WTC11 (cell line): Measurements from ENCODE around the gene CARMIL1. TPM values are rescaled to one million over a fixed set of nuclear protein-coding genes. Genes with fewer than 3 reads are reported as not detected.

Experiments
- ATAC-seq: fragments of 200-7000 bp; cut with Tn5 transposase; 2 replicates; pipeline ENCODE4 v1.10.0; 2021; ENCODE audit warnings: mild to moderate bottlenecking, moderate library complexity
- CTCF ChIA-PET: fragments of 300-600 bp; sonication (Branson Sonifier 250); formaldehyde crosslinking; loops from one replicate; lab custom pipeline; 2021; ENCODE audit warnings: antibody characterized with exemption; lab: Charles Lee
- POLR2A ChIA-PET: fragments of 350-600 bp; sonication (Branson Sonifier 250); formaldehyde crosslinking; loops from one replicate; lab custom pipeline; 2021; ENCODE audit warnings: antibody characterized with exemption; lab: Charles Lee
- DNase-seq: peaks from one replicate; pipeline ENCODE4 v3.0.0; 2021; ENCODE audit warnings: low spot score
- H3K27ac Mint-ChIP-seq: 2 replicates; pipeline ENCODE4 v1.8.0; 2021; ENCODE audit warnings: mixed read lengths
- H3K27me3 Mint-ChIP-seq: 2 replicates; pipeline ENCODE4 v1.8.0; 2021; ENCODE audit warnings: low read depth, mild to moderate bottlenecking, moderate library complexity, mixed read lengths
- H3K36me3 Mint-ChIP-seq: 2 replicates; pipeline ENCODE4 v1.8.0; 2021; ENCODE audit warnings: mixed read lengths
- H3K4me1 Mint-ChIP-seq: 2 replicates; pipeline ENCODE4 v1.8.0; 2022; ENCODE audit warnings: mixed read lengths
- H3K4me3 Mint-ChIP-seq: 2 replicates; pipeline ENCODE4 v1.8.0; 2021; ENCODE audit warnings: mild to moderate bottlenecking, moderate library complexity, mixed read lengths
- H3K9me3 Mint-ChIP-seq: 2 replicates; pipeline ENCODE4 v1.8.0; 2021; ENCODE audit warnings: mixed read lengths
- ESRRA ChIP-seq: sonication (generic); formaldehyde crosslinking; IDR thresholded peaks from 2 replicates; pipeline ENCODE4 v1.8.1; 2022; ENCODE audit warnings: mild to moderate bottlenecking, missing genetic modification reagents, borderline replicate concordance
- FOXJ3 ChIP-seq: sonication (generic); formaldehyde crosslinking; IDR thresholded peaks from 2 replicates; pipeline ENCODE4 v1.9.0; 2021; ENCODE audit warnings: missing genetic modification reagents, mild to moderate bottlenecking, borderline replicate concordance
- FOXK1 ChIP-seq: sonication (generic); formaldehyde crosslinking; IDR thresholded peaks from 2 replicates; pipeline ENCODE4 v1.8.0; 2022; ENCODE audit warnings: mild to moderate bottlenecking, moderate library complexity, missing genetic modification reagents
- JUN ChIP-seq: sonication (generic); formaldehyde crosslinking; IDR thresholded peaks from 2 replicates; pipeline ENCODE4 v1.8.0; 2023; ENCODE audit warnings: mild to moderate bottlenecking, missing genetic modification reagents
- NFATC4 ChIP-seq: fragments of 250-450 bp; sonication (Bioruptor Pico); IDR thresholded peaks from 2 replicates; pipeline ENCODE4 v1.9.0; 2021; ENCODE audit warnings: mild to moderate bottlenecking
- SP1 ChIP-seq: sonication (generic); formaldehyde crosslinking; conservative IDR thresholded peaks from 2 replicates; pipeline ENCODE4 v1.8.1; 2022; ENCODE audit warnings: missing genetic modification reagents
- TEAD4 ChIP-seq: sonication (generic); formaldehyde crosslinking; IDR thresholded peaks from 2 replicates; pipeline ENCODE4 v1.8.0; 2022; ENCODE audit warnings: mild to moderate bottlenecking, missing genetic modification reagents
- TP53 ChIP-seq: sonication (generic); formaldehyde crosslinking; IDR thresholded peaks from 2 replicates; pipeline ENCODE4 v1.8.1; 2023; ENCODE audit warnings: mild to moderate bottlenecking, missing genetic modification reagents
- ZNF121 ChIP-seq: sonication (generic); formaldehyde crosslinking; IDR thresholded peaks from 2 replicates; pipeline ENCODE4 v1.8.0; 2023; ENCODE audit warnings: missing genetic modification reagents
- ZNF138 ChIP-seq: sonication (generic); formaldehyde crosslinking; conservative IDR thresholded peaks from 2 replicates; pipeline ENCODE4 v1.8.1; 2022; ENCODE audit warnings: mild to moderate bottlenecking, moderate library complexity, missing genetic modification reagents
- ZNF232 ChIP-seq: sonication (generic); formaldehyde crosslinking; IDR thresholded peaks from 2 replicates; pipeline ENCODE4 v1.8.0; 2022; ENCODE audit warnings: mild to moderate bottlenecking, missing genetic modification reagents
- ZNF263 ChIP-seq: sonication (generic); formaldehyde crosslinking; IDR thresholded peaks from 2 replicates; pipeline ENCODE4 v1.8.1; 2022; ENCODE audit warnings: low read depth, mild to moderate bottlenecking, moderate library complexity, missing genetic modification reagents
- total RNA-seq: library from RNA; stranded (reverse); gene quantifications from 3 replicates; pipeline ENCODE4 v1.2.3, GENCODE V29; 2021
- TF ChIP-seq, protein P1 (sequence below): sonication (generic); formaldehyde crosslinking; conservative IDR thresholded peaks from 2 replicates; pipeline ENCODE4 v1.8.1; 2023; ENCODE audit warnings: mild to moderate bottlenecking, low read depth, missing genetic modification reagents, moderate library complexity
- TF ChIP-seq, protein P2 (sequence below): sonication (generic); formaldehyde crosslinking; IDR thresholded peaks from 2 replicates; pipeline ENCODE4 v1.8.0; 2023; ENCODE audit warnings: missing genetic modification reagents, mild to moderate bottlenecking, borderline replicate concordance
- TF ChIP-seq, protein P3 (sequence below): sonication (generic); formaldehyde crosslinking; IDR thresholded peaks from 2 replicates; pipeline ENCODE4 v1.8.1; 2023; ENCODE audit warnings: mild to moderate bottlenecking, missing genetic modification reagents, moderate library complexity
- TF ChIP-seq, protein P4 (sequence below): sonication (generic); formaldehyde crosslinking; IDR thresholded peaks from 2 replicates; pipeline ENCODE4 v1.8.1; 2022; ENCODE audit warnings: mild to moderate bottlenecking, missing genetic modification reagents, moderate library complexity, borderline replicate concordance

CARMIL1 gene
- total RNA-seq, 1 experiment from 2014 or later: 36.2 TPM

DNA sequence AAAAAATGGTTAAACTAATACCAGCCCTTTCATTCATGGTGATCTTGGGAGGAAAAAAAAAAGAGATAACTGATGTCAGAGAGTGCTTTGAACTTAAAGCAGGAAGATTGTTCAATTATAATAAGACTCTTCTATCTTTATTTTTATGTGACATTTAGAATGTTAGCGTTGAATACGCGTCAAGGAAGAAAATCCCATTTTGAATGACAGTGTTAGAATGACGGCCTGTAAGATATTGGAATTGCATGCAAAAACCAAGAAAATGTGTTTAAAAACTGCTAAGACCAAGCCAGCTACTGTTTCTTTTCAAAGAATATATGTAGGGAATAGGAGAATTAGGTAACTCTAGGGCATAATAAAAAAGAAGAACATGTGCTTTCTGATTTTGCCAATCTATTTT lies 123.0 kb downstream of the CARMIL1 start:
- POLR2A ChIA-PET: no interaction called here
- H3K36me3 Mint-ChIP-seq: no peaks in the 10 kb centered on the region
- DNase-seq: no peak
- TF ChIP-seq FOXJ3 (CRISPR knock-in tag) (no peak), ESRRA (CRISPR knock-in tag) (no peak), JUN (CRISPR knock-in tag) (no peak), SP1 (CRISPR knock-in tag) (no peak), ZNF263 (no peak), ZNF232 (no peak)
- TF ChIP-seq, protein P1, sequence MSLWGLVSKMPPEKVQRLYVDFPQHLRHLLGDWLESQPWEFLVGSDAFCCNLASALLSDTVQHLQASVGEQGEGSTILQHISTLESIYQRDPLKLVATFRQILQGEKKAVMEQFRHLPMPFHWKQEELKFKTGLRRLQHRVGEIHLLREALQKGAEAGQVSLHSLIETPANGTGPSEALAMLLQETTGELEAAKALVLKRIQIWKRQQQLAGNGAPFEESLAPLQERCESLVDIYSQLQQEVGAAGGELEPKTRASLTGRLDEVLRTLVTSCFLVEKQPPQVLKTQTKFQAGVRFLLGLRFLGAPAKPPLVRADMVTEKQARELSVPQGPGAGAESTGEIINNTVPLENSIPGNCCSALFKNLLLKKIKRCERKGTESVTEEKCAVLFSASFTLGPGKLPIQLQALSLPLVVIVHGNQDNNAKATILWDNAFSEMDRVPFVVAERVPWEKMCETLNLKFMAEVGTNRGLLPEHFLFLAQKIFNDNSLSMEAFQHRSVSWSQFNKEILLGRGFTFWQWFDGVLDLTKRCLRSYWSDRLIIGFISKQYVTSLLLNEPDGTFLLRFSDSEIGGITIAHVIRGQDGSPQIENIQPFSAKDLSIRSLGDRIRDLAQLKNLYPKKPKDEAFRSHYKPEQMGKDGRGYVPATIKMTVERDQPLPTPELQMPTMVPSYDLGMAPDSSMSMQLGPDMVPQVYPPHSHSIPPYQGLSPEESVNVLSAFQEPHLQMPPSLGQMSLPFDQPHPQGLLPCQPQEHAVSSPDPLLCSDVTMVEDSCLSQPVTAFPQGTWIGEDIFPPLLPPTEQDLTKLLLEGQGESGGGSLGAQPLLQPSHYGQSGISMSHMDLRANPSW (CRISPR knock-in tag): no peak
- ATAC-seq: no peak
- no peaks in the 10 kb centered on the region for H3K9me3 Mint-ChIP-seq
- H3K4me1 Mint-ChIP-seq: peaks cover 39% of the 10 kb centered on the region
- no peak overlapping the region for H3K4me3 Mint-ChIP-seq
- CTCF ChIA-PET: no interaction called here
- H3K27me3 Mint-ChIP-seq: no peaks in the 10 kb centered on the region
- no peak overlapping the region for H3K27ac Mint-ChIP-seq

DNA sequence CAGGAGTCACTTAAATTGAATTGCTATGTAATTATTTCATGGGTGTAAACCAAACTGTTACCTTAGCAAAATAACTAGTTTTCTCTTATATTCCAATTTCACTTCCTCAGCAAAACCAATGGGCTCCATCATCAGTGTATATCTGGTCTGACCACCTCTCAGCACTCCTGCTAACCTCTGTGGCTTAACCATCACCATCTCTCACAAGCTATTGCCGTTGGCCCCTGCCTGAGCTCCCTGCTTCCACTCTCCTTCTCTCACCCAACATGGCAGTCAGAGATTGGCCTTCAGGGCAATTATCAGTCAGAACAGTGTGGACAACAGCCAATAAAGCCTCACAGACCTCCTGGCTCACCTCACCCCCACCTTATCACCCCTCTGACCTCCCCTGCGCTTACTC lies 124.0 kb downstream of the CARMIL1 start:
- H3K4me3 Mint-ChIP-seq: no peak overlapping the region
- peak overlapping the region; percentile 0 for H3K27ac Mint-ChIP-seq
- TF ChIP-seq, protein P2, sequence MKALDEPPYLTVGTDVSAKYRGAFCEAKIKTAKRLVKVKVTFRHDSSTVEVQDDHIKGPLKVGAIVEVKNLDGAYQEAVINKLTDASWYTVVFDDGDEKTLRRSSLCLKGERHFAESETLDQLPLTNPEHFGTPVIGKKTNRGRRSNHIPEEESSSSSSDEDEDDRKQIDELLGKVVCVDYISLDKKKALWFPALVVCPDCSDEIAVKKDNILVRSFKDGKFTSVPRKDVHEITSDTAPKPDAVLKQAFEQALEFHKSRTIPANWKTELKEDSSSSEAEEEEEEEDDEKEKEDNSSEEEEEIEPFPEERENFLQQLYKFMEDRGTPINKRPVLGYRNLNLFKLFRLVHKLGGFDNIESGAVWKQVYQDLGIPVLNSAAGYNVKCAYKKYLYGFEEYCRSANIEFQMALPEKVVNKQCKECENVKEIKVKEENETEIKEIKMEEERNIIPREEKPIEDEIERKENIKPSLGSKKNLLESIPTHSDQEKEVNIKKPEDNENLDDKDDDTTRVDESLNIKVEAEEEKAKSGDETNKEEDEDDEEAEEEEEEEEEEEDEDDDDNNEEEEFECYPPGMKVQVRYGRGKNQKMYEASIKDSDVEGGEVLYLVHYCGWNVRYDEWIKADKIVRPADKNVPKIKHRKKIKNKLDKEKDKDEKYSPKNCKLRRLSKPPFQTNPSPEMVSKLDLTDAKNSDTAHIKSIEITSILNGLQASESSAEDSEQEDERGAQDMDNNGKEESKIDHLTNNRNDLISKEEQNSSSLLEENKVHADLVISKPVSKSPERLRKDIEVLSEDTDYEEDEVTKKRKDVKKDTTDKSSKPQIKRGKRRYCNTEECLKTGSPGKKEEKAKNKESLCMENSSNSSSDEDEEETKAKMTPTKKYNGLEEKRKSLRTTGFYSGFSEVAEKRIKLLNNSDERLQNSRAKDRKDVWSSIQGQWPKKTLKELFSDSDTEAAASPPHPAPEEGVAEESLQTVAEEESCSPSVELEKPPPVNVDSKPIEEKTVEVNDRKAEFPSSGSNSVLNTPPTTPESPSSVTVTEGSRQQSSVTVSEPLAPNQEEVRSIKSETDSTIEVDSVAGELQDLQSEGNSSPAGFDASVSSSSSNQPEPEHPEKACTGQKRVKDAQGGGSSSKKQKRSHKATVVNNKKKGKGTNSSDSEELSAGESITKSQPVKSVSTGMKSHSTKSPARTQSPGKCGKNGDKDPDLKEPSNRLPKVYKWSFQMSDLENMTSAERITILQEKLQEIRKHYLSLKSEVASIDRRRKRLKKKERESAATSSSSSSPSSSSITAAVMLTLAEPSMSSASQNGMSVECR (CRISPR knock-in tag): no peak
- TF ChIP-seq, protein P3, sequence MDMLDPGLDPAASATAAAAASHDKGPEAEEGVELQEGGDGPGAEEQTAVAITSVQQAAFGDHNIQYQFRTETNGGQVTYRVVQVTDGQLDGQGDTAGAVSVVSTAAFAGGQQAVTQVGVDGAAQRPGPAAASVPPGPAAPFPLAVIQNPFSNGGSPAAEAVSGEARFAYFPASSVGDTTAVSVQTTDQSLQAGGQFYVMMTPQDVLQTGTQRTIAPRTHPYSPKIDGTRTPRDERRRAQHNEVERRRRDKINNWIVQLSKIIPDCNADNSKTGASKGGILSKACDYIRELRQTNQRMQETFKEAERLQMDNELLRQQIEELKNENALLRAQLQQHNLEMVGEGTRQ (CRISPR knock-in tag): no peak
- TF ChIP-seq ZNF138: no peak
- TF ChIP-seq FOXK1 (CRISPR knock-in tag): no peak
- TF ChIP-seq, protein P4, sequence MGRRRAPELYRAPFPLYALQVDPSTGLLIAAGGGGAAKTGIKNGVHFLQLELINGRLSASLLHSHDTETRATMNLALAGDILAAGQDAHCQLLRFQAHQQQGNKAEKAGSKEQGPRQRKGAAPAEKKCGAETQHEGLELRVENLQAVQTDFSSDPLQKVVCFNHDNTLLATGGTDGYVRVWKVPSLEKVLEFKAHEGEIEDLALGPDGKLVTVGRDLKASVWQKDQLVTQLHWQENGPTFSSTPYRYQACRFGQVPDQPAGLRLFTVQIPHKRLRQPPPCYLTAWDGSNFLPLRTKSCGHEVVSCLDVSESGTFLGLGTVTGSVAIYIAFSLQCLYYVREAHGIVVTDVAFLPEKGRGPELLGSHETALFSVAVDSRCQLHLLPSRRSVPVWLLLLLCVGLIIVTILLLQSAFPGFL (CRISPR knock-in tag): no peak
- TF ChIP-seq ZNF121 (CRISPR knock-in tag): no peak
- no peak for TF ChIP-seq TEAD4 (CRISPR knock-in tag)
- no peak for TF ChIP-seq TP53 (CRISPR knock-in tag)
- no peak for TF ChIP-seq NFATC4 (CRISPR knock-in tag)
- H3K4me1 Mint-ChIP-seq: peaks cover 30% of the 10 kb centered on the region
- POLR2A ChIA-PET: interaction anchor here (0.9 kb wide), 1 partner anchor 10 kb away, joined by 3 read pairs; no protein-coding TSS in a partner anchor
- no peaks in the 10 kb centered on the region for H3K27me3 Mint-ChIP-seq
- no peaks in the 10 kb centered on the region for H3K9me3 Mint-ChIP-seq
- no peak for DNase-seq
- no peaks in the 10 kb centered on the region for H3K36me3 Mint-ChIP-seq
- ATAC-seq: no peak
- CTCF ChIA-PET: interaction anchor here (1.4 kb wide), 1 partner anchor 124 kb away, joined by 3 read pairs; the partner anchor contains the start of gene CARMIL1
